Muscle layer of colon (tissue), 2 donors: ENCODE data around the gene LPGAT1.

Experiments used
- H3K27ac ChIP-seq: one replicate; pipeline ENCODE4 v1.7.0; 2013; ENCODE audit warnings: low read depth, mild to moderate bottlenecking, low read length, moderate library complexity
- H3K27me3 ChIP-seq, 2 donors: one replicate each; pipeline ENCODE4 v1.7.0; 2013; ENCODE audit warnings: low read length in 2 of 2, mild to moderate bottlenecking in 2 of 2; ENCODE audit not compliant: insufficient read depth in 2 of 2, control insufficient read depth in 1 of 2
- H3K36me3 ChIP-seq: one replicate; pipeline ENCODE4 v1.7.0; 2013; ENCODE audit warnings: mild to moderate bottlenecking, low read length; ENCODE audit not compliant: insufficient read depth
- H3K4me1 ChIP-seq: one replicate; pipeline ENCODE4 v1.7.0; 2013; ENCODE audit warnings: mild to moderate bottlenecking, low read length; ENCODE audit not compliant: insufficient read depth
- H3K4me3 ChIP-seq, 2 donors: one replicate each; pipeline ENCODE4 v1.7.0; 2013; ENCODE audit warnings: low read length in 2 of 2, low read depth in 1 of 2, mild to moderate bottlenecking in 1 of 2, moderate library complexity in 1 of 2
- H3K9ac ChIP-seq: one replicate; pipeline ENCODE4 v1.7.0; 2013; ENCODE audit warnings: low read length
- H3K9me3 ChIP-seq: one replicate; pipeline ENCODE4 v1.7.0; 2013; ENCODE audit warnings: mild to moderate bottlenecking, low read length
- donor health status: abdominal sarcoma.
- donor health status: Adenocarcinoma of cecum.

LPGAT1 gene

DNA sequence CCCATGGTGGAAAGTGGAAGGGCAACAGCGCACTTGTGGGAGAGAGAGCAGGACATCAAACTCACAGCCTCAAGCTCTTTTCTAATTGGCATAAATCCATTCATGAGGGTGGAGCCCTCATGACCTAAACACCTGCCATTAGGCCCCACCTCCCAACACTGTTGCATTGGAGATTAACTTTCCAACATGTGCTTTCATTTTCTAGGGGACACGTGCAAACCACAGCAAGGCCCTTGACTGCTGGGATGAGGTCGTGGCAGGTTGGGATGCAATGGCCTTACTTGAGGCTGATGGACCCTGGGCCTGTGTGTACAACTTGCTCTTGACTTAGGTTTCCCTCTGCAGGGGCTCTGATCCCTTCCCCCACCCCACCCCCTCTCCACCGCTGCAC lies 119.3 kb downstream of the LPGAT1 start:
- Histone ChIP-seq H3K4me1 (no peaks in the 10 kb centered on the region), H3K36me3 (no peaks in the 10 kb centered on the region), H3K9me3 (no peaks in the 10 kb centered on the region), H3K9ac (no peak overlapping the region), H3K4me3 (no peak overlapping the region), H3K27ac (no peak overlapping the region), H3K27me3 (no peaks in the 10 kb centered on the region)

DNA sequence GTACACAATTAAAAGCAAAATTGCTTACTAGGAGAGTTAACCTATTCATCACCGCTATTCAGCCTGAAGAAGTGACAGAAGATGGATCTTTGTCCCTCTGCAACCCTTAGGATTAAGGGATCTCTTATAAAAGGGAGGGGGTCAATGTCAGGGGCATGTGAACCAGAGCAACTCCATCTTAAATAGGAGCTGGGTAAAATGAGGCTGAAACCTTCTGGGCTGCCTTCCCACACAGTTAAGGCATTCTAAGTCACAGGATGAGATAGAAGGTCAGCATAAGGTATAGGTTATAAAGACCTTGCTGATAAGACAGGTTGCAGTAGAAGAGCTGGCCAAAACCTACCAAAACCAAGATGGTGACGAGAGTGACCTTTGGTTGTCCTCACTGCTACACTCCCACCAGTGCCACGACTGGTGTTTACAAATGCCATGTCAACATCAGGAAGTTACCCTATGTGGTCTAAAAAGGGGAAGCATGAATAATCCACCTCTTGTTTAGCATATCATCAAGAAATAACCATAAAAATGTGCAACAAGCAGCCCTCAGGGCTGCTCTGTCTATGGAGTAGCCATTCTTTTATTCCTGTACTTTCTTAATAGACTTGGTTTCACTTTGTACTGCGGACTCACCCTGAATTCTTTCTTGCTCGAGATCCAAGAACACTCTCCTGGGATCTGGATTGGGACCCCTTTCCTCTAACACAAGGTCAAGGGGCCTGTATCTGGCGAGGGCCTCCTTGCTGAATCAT lies 119.8 kb downstream of the LPGAT1 start:
- Histone ChIP-seq H3K27me3 (no peaks in the 10 kb centered on the region), H3K36me3 (no peaks in the 10 kb centered on the region), H3K4me3 (no peak overlapping the region), H3K9me3 (no peaks in the 10 kb centered on the region), H3K27ac (no peak overlapping the region), H3K4me1 (no peaks in the 10 kb centered on the region), H3K9ac (no peak overlapping the region)

DNA sequence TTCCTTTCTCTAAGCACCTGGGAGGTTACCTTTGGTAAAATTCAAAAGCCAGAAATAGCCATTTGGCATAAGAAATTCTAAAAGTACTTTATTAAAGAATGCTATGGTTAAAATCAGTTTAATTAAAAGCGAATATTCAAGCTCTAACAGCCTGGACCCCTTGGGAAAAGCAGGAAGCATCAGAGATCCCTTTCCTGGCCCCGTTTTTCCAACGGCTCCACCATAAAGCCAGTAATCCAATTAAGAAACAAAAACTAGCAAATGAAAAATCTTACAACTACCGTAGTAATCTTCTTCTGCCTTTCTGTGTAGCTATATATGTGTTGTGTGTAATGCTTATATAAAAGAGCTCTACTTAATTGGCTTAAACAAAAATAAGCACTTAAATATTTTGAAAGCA lies 121.6 kb downstream of the LPGAT1 start:
- no peaks in the 10 kb centered on the region for H3K36me3 ChIP-seq
- H3K27me3 ChIP-seq: no peaks in the 10 kb centered on the region
- no peak overlapping the region for H3K27ac ChIP-seq
- H3K9me3 ChIP-seq: no peaks in the 10 kb centered on the region
- H3K4me3 ChIP-seq: no peak overlapping the region
- no peak overlapping the region for H3K9ac ChIP-seq
- H3K4me1 ChIP-seq: peaks cover 8% of the 10 kb centered on the region

DNA sequence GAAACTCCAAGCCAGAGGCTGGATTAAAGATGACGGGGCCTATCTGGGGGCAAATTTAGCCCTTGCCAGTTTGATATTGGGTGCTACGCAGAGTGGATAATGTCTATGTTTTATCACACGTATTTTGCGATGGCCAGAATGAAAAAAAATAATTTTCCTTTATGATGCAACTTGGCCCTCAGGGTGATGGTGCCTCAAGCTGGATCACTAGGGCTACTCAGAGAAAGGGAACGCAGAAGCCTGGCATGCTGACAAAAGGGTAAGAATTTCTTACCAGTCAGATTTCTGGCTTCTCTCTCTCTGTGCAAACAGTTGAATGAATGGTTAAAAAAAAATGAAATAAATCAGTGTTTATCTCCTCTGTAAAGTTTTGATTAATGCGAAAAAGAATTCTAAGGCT lies 122.6 kb downstream of the LPGAT1 start:
- Histone ChIP-seq H3K27me3 (no peaks in the 10 kb centered on the region), H3K36me3 (no peaks in the 10 kb centered on the region), H3K4me3 (no peak overlapping the region), H3K9me3 (no peaks in the 10 kb centered on the region), H3K4me1 (peaks cover 8% of the 10 kb centered on the region), H3K9ac (no peak overlapping the region), H3K27ac (no peak overlapping the region)

DNA sequence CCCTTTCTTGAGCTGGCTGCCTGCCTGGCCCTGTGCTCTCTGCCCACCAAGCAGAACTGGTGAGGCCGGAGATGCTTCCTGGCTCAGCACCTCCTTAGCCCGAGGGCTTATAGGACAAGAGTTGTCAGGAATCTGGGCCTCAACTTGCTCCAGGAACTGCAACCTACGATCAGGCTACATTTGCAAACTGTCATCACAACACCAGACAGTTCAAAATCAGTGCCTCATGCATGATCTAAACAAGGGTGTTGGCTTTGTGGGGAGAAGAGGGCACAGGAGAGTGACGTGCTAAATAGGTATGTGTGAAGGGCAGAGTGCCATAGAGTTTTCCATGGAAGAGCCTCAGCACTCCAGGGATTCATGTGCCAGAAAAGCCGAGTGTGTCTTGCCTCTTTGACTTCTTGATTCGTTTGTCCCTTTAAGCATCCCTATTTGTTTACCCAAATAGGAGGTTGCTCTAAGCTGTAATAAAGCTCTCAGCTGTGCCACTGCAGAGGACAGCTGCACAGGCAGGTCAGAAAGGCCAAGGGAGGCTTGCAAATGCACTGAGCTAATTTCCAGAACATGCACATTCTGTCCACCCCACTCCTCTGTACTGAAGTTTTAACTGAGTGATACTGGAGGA lies 125.0 kb downstream of the LPGAT1 start:
- Histone ChIP-seq H3K4me1 (peaks cover 8% of the 10 kb centered on the region), H3K4me3 (no peak overlapping the region), H3K27me3 (no peaks in the 10 kb centered on the region), H3K9me3 (no peaks in the 10 kb centered on the region), H3K36me3 (no peaks in the 10 kb centered on the region), H3K27ac (no peak overlapping the region), H3K9ac (no peak overlapping the region)

DNA sequence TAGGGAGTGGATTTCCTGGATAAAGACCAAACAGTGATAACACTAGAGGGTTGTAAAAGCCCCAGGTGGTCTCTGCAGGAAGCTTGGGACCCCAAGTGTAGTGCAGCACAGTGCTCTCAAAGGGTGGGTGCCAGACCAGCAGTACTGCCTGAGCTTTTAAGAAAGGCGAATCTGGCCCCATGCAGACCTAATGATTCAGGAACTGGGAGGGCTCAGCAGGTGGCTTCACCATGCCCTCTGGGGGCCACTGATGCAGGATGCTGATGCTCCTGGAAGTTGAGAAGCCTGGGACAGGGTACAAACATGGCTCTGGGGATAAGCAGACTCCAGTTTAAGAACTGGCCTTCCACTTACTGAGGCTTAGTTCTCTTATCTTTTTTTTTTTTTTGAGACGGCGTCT lies 126.0 kb downstream of the LPGAT1 start:
- H3K9me3 ChIP-seq: no peaks in the 10 kb centered on the region
- H3K4me1 ChIP-seq: peaks cover 8% of the 10 kb centered on the region
- no peaks in the 10 kb centered on the region for H3K36me3 ChIP-seq
- H3K27ac ChIP-seq: no peak overlapping the region
- H3K27me3 ChIP-seq: no peaks in the 10 kb centered on the region
- H3K9ac ChIP-seq: no peak overlapping the region
- no peak overlapping the region for H3K4me3 ChIP-seq

GRCh38 chr1:211703812-211704537 lies 126.6 kb downstream of the LPGAT1 start:
- H3K36me3 ChIP-seq: no peaks in the 10 kb centered on the region
- no peak overlapping the region for H3K9ac ChIP-seq
- no peak overlapping the region for H3K27ac ChIP-seq
- no peak overlapping the region for H3K4me3 ChIP-seq
- H3K9me3 ChIP-seq: no peaks in the 10 kb centered on the region
- no peaks in the 10 kb centered on the region for H3K27me3 ChIP-seq
- H3K4me1 ChIP-seq: peaks cover 8% of the 10 kb centered on the region

GRCh38 chr1:211701733-211702132 lies 128.8 kb downstream of the LPGAT1 start:
- Histone ChIP-seq H3K9me3 (no peaks in the 10 kb centered on the region), H3K27me3 (peaks cover 0 to 5% of the 10 kb centered on the region in 2 donors), H3K9ac (no peak overlapping the region), H3K4me3 (no peak overlapping the region), H3K36me3 (no peaks in the 10 kb centered on the region), H3K4me1 (peaks cover 8% of the 10 kb centered on the region), H3K27ac (no peak overlapping the region)

DNA sequence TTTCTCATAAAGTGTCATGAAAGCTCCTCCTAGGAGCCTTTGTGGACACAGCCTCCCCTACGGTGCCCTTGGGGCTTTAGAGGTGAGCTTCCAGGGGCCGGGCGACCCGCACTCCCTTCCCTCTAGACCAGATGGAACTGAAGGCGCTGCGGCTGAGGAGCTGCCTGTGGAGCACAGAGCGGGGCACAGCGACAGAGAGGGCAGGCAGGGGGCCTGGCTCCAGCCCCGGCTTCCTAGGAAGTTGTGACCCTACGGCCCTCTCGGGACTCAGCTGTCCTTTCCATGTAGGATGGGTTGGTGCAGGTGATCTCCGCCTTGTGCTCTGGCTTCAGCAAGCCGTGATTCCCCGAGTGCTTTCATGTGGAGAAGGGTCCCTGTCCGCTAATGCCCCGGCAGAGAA lies 131.5 kb downstream of the LPGAT1 start:
- Histone ChIP-seq H3K9ac (no peak overlapping the region), H3K36me3 (no peaks in the 10 kb centered on the region), H3K27ac (no peak overlapping the region), H3K9me3 (no peaks in the 10 kb centered on the region), H3K27me3 (peaks cover 0 to 5% of the 10 kb centered on the region in 2 donors), H3K4me1 (no peaks in the 10 kb centered on the region), H3K4me3 (no peak overlapping the region)

DNA sequence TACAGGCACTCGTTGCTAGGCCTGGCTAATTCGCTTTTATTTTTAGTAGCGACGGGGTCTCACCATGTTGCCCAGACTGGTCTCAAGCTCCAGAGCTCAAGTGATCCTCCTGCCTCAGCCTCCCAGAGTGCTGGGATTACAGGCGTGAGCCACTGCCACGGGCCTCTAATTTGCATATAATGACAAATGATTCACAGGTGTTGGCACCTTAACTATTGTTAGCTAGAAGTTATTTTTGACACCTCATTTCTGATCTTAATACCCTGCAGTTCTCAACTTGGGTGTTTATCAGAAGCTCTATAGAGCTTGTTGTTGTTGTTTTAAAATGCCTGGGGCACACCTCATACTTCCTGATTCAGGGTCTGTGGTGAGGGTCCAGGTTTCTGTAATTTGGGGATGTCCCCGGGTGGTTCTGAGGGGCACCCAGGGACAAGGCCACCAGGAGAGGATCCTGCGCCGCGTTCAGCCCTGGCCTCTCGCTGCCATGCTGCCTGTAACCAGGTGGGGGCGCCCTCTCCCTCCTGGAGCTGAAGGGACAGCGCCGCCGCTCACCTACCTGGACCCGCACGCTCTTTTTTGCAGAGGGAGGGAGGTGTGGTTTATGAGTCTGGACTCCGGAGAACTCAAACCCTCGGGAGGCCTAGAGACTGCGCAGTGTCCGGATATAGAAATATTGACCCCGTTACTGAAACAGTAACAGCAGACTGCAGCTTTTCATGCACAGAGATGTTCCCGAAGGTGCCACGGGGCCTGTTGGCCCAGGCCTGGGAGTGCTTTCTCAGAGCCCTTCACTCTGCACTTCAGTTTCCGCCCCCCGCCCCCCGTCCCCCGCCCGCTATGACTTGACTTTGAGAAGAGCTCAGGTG lies 132.2 kb downstream of the LPGAT1 start:
- Histone ChIP-seq H3K27ac (no peak overlapping the region), H3K9me3 (no peaks in the 10 kb centered on the region), H3K4me1 (no peaks in the 10 kb centered on the region), H3K27me3 (peaks cover 0 to 5% of the 10 kb centered on the region in 2 donors), H3K9ac (no peak overlapping the region), H3K36me3 (no peaks in the 10 kb centered on the region), H3K4me3 (peak overlapping the region; percentile 10 to 43)

- H3K4me3 ChIP-seq: no peak overlapping the region
- H3K9me3 ChIP-seq: no peaks in the 10 kb centered on the region
- no peak overlapping the region for H3K27ac ChIP-seq
- H3K4me1 ChIP-seq: no peaks in the 10 kb centered on the region
- H3K27me3 ChIP-seq: peaks cover 0 to 5% of the 10 kb centered on the region in 2 donors
- H3K36me3 ChIP-seq: no peaks in the 10 kb centered on the region
- no peak overlapping the region for H3K9ac ChIP-seq
Observed at GRCh38 chr1:211697356-211697755, 133.2 kb downstream of the LPGAT1 start.
